Esophagus muscularis mucosa (tissue), 3 donors: ENCODE data around the gene RAB11A.

Experiments
- POLR2A ChIP-seq: fragments of 450-650 bp; IDR thresholded peaks from one replicate; pipeline ENCODE4 v1.6.1; 2017; ENCODE audit warnings: antibody characterized with exemption, moderate library complexity, mild to moderate bottlenecking, low read depth
- TF ChIP-seq, protein P1 (sequence below), 3 experiments: fragments of 200-600 bp in 2 of 3; fragments of 450-650 bp in 1 of 3; sonication (generic) in 2 of 3; IDR thresholded peaks; one replicate each; pipeline ENCODE4 v1.5.1; 2017 to 2019; ENCODE audit warnings: antibody characterized with exemption in 3 of 3, mild to moderate bottlenecking in 2 of 3, moderate library complexity in 1 of 3

DNA sequence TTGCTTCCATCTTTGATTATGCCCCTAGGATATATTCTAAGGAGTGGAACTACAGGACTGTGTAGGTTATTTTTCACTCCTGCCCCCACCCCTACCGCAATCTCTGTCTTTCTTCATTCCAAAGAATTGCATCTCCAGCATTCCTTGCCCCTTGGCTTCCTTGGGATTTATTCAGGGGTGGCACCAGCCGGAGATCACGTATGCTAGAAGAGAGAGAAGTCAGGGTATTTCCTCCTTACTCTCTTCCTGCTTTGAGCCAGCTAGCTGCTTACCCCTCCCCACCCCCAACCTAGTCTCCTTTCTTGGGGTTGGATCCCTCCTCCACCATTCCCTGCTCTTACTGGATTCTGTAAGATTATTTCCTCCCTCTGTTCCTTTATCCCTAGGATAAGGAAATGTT, 42.2 kb upstream of the RAB11A start:
- TF ChIP-seq, protein P1, sequence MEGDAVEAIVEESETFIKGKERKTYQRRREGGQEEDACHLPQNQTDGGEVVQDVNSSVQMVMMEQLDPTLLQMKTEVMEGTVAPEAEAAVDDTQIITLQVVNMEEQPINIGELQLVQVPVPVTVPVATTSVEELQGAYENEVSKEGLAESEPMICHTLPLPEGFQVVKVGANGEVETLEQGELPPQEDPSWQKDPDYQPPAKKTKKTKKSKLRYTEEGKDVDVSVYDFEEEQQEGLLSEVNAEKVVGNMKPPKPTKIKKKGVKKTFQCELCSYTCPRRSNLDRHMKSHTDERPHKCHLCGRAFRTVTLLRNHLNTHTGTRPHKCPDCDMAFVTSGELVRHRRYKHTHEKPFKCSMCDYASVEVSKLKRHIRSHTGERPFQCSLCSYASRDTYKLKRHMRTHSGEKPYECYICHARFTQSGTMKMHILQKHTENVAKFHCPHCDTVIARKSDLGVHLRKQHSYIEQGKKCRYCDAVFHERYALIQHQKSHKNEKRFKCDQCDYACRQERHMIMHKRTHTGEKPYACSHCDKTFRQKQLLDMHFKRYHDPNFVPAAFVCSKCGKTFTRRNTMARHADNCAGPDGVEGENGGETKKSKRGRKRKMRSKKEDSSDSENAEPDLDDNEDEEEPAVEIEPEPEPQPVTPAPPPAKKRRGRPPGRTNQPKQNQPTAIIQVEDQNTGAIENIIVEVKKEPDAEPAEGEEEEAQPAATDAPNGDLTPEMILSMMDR (IDR thresholded peaks at IDR 0.05): no peak
- no peak for TF ChIP-seq POLR2A
